SK-N-SH (cell line): ENCODE data around the gene CLIC2. TPM values are rescaled to one million over a fixed set of nuclear protein-coding genes. Genes with fewer than 3 reads are reported as not detected.

ENCODE experiments used
- CTCF ChIA-PET: fragments of 300-600, 350-600 bp; formaldehyde crosslinking; extraction: SDS; loops from one replicate; lab custom pipeline; 2021; lab: Yijun Ruan, JAX
- POLR2A ChIA-PET: fragments of 350-600 bp; sonication (Branson Sonifier 250); formaldehyde crosslinking; extraction: SDS; loops from one replicate; lab custom pipeline; 2020; ENCODE audit warnings: antibody characterized with exemption, inconsistent platforms; lab: Yijun Ruan, JAX
- DNase-seq: peaks from one replicate; pipeline ENCODE4 v3.0.0; 2012
- H2AFZ ChIP-seq: fragments of 200-600 bp; sonication (generic); 2 replicates; pipeline ENCODE4 v1.8.1; 2016; ENCODE audit warnings: antibody characterized with exemption, mild to moderate bottlenecking, low read depth
- H3F3A ChIP-seq: fragments of 200-600 bp; sonication (generic); replicated peaks from 2 replicates; pipeline ENCODE3; 2016; ENCODE audit warnings: antibody characterized with exemption, mild to moderate bottlenecking; ENCODE audit not compliant: insufficient read depth
- H3K27ac ChIP-seq, 2 experiments: fragments of 200-500 bp in 1 of 2; fragments of 200-600 bp in 1 of 2; sonication (Bioruptor generic) in 1 of 2; sonication (generic), shearing (Covaris generic) in 1 of 2; 2 replicates each; pipeline versions ENCODE4 v1.5.1 to v1.6.1; 2014 to 2016; ENCODE audit warnings: low read depth in 2 of 2, inconsistent platforms in 1 of 2, low read length in 1 of 2, mild to moderate bottlenecking in 1 of 2, mixed read lengths in 1 of 2
- H3K27me3 ChIP-seq: fragments of 200-600 bp; sonication (generic), shearing (Covaris generic); 2 replicates; pipeline ENCODE4 v1.6.1; 2016; ENCODE audit warnings: mixed run types; ENCODE audit not compliant: insufficient read depth
- H3K36me3 ChIP-seq, 2 experiments: fragments of 200-500 bp in 1 of 2; fragments of 200-600 bp in 1 of 2; sonication (Bioruptor generic) in 1 of 2; sonication (generic) in 1 of 2; replicated peaks in 1 of 2; 2 replicates each; pipeline versions ENCODE3 to v1.5.1; 2014 to 2016; ENCODE audit warnings: low read length in 1 of 2, mild to moderate bottlenecking in 1 of 2; ENCODE audit not compliant: insufficient read depth in 2 of 2, control insufficient read depth in 1 of 2
- H3K4me1 ChIP-seq, 2 experiments: fragments of 200-500 bp in 1 of 2; fragments of 200-600 bp in 1 of 2; sonication (Bioruptor generic) in 1 of 2; sonication (generic), shearing (Covaris generic) in 1 of 2; 2 replicates each; pipeline versions ENCODE4 v1.5.1 to v1.6.1; 2014 to 2016; ENCODE audit warnings: low read depth in 1 of 2, low read length in 1 of 2, mixed run types in 1 of 2; ENCODE audit not compliant: insufficient read depth in 2 of 2, control insufficient read depth in 1 of 2
- H3K4me2 ChIP-seq: fragments of 200-600 bp; sonication (generic), shearing (Covaris generic); 2 replicates; pipeline ENCODE4 v1.6.1; 2017; ENCODE audit warnings: mixed run types
- H3K4me3 ChIP-seq, 2 experiments: fragments of 200-500 bp in 1 of 2; fragments of 200-600 bp in 1 of 2; sonication (Bioruptor generic) in 1 of 2; sonication (generic), shearing (Covaris generic) in 1 of 2; 2 replicates each; pipeline versions ENCODE4 v1.5.1 to v1.8.1; 2014 to 2016; ENCODE audit warnings: low read depth in 2 of 2, inconsistent platforms in 1 of 2, low read length in 1 of 2, mild to moderate bottlenecking in 1 of 2, mixed read lengths in 1 of 2, moderate library complexity in 1 of 2
- H3K79me2 ChIP-seq: fragments of 200-600 bp; sonication (generic); 2 replicates; pipeline ENCODE4 v1.8.1; 2017; ENCODE audit warnings: mild to moderate bottlenecking; ENCODE audit not compliant: insufficient read depth
- H3K9ac ChIP-seq: fragments of 200-600 bp; sonication (generic); 2 replicates; pipeline ENCODE4 v1.6.1; 2017; ENCODE audit warnings: mixed run types
- H3K9me2 ChIP-seq: fragments of 200-600 bp; sonication (generic); 2 replicates; pipeline ENCODE4 v1.6.1; 2017; ENCODE audit warnings: mixed run types
- H3K9me3 ChIP-seq: fragments of 200-600 bp; sonication (generic); 2 replicates; pipeline ENCODE4 v1.6.1; 2017; ENCODE audit warnings: mixed run types, mild to moderate bottlenecking, moderate library complexity
- H4K20me1 ChIP-seq: fragments of 200-600 bp; sonication (generic); 2 replicates; pipeline ENCODE4 v1.6.1; 2017; ENCODE audit warnings: mild to moderate bottlenecking, mixed run types; ENCODE audit not compliant: insufficient read depth
- CTCF ChIP-seq: fragments of 200-600 bp; sonication (generic); IDR thresholded peaks from 2 replicates; pipeline ENCODE4 v1.6.1; 2017; ENCODE audit warnings: antibody characterized with exemption, mild to moderate bottlenecking, moderate library complexity
- EP300 ChIP-seq, 2 experiments: IDR thresholded peaks; 2 replicates each; pipeline versions ENCODE4 v1.4.0 to v1.6.1; 2012; ENCODE audit warnings: borderline replicate concordance in 1 of 2, low read depth in 1 of 2, low read length in 1 of 2
- FOXM1 ChIP-seq: IDR thresholded peaks from 2 replicates; pipeline ENCODE4 v1.4.0; 2012; ENCODE audit warnings: low read depth, mild to moderate bottlenecking
- GABPA ChIP-seq: IDR thresholded peaks from 2 replicates; pipeline ENCODE4 v1.4.0; 2012; ENCODE audit warnings: low read depth, mild to moderate bottlenecking
- MAX ChIP-seq: IDR thresholded peaks from 2 replicates; pipeline ENCODE4 v1.4.0; 2012; ENCODE audit warnings: low read depth
- MEF2A ChIP-seq: IDR thresholded peaks from 2 replicates; pipeline ENCODE4 v1.4.0; 2012; ENCODE audit warnings: low read depth, borderline replicate concordance
- NFIC ChIP-seq: IDR thresholded peaks from 2 replicates; pipeline ENCODE4 v1.4.0; 2012; ENCODE audit warnings: borderline replicate concordance
- NRF1 ChIP-seq: IDR thresholded peaks from 2 replicates; pipeline ENCODE4 v1.6.1; 2012; ENCODE audit warnings: low read depth, mild to moderate bottlenecking, low read length
- RCOR1 ChIP-seq: fragments of 150-350 bp; IDR thresholded peaks from 2 replicates; pipeline ENCODE4 v1.6.1; 2017; ENCODE audit warnings: antibody characterized with exemption, low read length
- RXRA ChIP-seq: IDR thresholded peaks from 2 replicates; pipeline ENCODE4 v1.4.0; 2012; ENCODE audit warnings: low read depth, mild to moderate bottlenecking, borderline replicate concordance
- SMC3 ChIP-seq: IDR thresholded peaks from 2 replicates; pipeline ENCODE4 v1.6.1; 2012; ENCODE audit warnings: low read depth, low read length, improper control_type of control experiment
- TAF1 ChIP-seq: IDR thresholded peaks from 2 replicates; pipeline ENCODE4 v1.6.1; 2012; ENCODE audit warnings: low read depth, mild to moderate bottlenecking, low read length, moderate library complexity, borderline replicate concordance
- TCF12 ChIP-seq: IDR thresholded peaks from 2 replicates; pipeline ENCODE4 v1.4.0; 2012
- TEAD4 ChIP-seq: IDR thresholded peaks from 2 replicates; pipeline ENCODE4 v1.4.0; 2012; ENCODE audit warnings: mild to moderate bottlenecking, borderline replicate concordance; ENCODE audit not compliant: insufficient read depth
- USF2 ChIP-seq: fragments of 150-350 bp; IDR thresholded peaks from 2 replicates; pipeline ENCODE4 v1.6.1; 2017; ENCODE audit warnings: antibody characterized with exemption, low read length, low read depth, borderline replicate concordance
- YY1 ChIP-seq: IDR thresholded peaks from 2 replicates; pipeline ENCODE4 v1.4.0; 2012; ENCODE audit warnings: low read depth, mild to moderate bottlenecking
- polyA plus RNA-seq, 3 experiments: library from polyadenylated mRNA; depleted of rRNA; stranded (reverse); fragments of >200 nt; gene quantifications; 2 replicates each; pipeline ENCODE4 v1.2.3, GENCODE V29; 2012
- TF ChIP-seq, protein P1 (sequence below): IDR thresholded peaks from 2 replicates; pipeline ENCODE4 v1.4.0; 2012; ENCODE audit warnings: low read depth, borderline replicate concordance
- TF ChIP-seq, protein P2 (sequence below): fragments of 150-350 bp; IDR thresholded peaks from 2 replicates; pipeline ENCODE4 v1.6.1; 2016; ENCODE audit warnings: mild to moderate bottlenecking, low read depth, low read length

The CLIC2 gene
- polyA plus RNA-seq, 1 of the 3 experiments (the other 2 are of a cell fraction): 0.03 TPM

- TF ChIP-seq YY1 (no peak), GABPA (no peak), EP300 (IDR thresholded peaks at IDR 0.05; ENCODE audit: borderline replicate concordance in 1 of 2, low read depth in 1 of 2, low read length in 1 of 2) (no peak), SMC3 (no peak)
These were observed 96.7 kb downstream of the CLIC2 start (continued) for GRCh38 chrX:155237719-155238118.

DNA sequence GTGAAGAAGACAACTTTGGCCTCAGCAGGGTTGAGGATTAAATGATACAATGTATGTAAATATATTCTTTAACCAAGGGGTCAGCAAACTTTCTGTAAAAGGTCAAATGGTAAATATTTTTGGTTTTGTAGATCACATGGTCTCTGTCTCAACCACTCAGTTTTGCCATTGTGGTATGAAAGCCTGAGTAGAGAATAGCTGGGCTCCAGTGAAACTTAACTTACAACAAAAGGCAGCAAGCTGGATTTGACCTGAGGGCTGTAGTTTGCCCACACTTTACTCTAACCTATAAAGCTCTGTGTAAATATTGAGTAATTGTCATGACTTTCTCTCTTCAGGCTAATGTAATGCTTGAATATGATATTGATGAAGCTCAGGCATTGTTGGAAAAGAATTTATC is 98.5 kb downstream of the CLIC2 start:
- no peak overlapping the region for H3K27ac ChIP-seq
- no peak for TF ChIP-seq MAX
- TF ChIP-seq MEF2A: no peak
- TF ChIP-seq, protein P1, sequence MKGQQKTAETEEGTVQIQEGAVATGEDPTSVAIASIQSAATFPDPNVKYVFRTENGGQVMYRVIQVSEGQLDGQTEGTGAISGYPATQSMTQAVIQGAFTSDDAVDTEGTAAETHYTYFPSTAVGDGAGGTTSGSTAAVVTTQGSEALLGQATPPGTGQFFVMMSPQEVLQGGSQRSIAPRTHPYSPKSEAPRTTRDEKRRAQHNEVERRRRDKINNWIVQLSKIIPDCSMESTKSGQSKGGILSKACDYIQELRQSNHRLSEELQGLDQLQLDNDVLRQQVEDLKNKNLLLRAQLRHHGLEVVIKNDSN: no peak
- TF ChIP-seq FOXM1: no peak
- TF ChIP-seq RXRA: no peak
- TF ChIP-seq, protein P2, sequence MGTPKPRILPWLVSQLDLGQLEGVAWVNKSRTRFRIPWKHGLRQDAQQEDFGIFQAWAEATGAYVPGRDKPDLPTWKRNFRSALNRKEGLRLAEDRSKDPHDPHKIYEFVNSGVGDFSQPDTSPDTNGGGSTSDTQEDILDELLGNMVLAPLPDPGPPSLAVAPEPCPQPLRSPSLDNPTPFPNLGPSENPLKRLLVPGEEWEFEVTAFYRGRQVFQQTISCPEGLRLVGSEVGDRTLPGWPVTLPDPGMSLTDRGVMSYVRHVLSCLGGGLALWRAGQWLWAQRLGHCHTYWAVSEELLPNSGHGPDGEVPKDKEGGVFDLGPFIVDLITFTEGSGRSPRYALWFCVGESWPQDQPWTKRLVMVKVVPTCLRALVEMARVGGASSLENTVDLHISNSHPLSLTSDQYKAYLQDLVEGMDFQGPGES: no peak
- no peak for TF ChIP-seq USF2
- no peak for TF ChIP-seq NFIC
- no peak for TF ChIP-seq TAF1
- no peak for TF ChIP-seq TEAD4
- no peak for TF ChIP-seq TCF12
- no peak for TF ChIP-seq NRF1
- TF ChIP-seq SMC3: no peak
- TF ChIP-seq RCOR1: no peak
- TF ChIP-seq CTCF: no peak
- no peaks in the 10 kb centered on the region for H3F3A ChIP-seq
- ChIA-PET POLR2A (no interaction called here), CTCF (interaction anchor here (0.9 to 1.0 kb wide), 2 partner anchors 10 to 15 kb away, joined by 3 read pairs; no protein-coding TSS in a partner anchor)
- H3K9me3 ChIP-seq: no peaks in the 10 kb centered on the region
- H3K4me3 ChIP-seq: no peak overlapping the region
- H3K4me1 ChIP-seq: no peaks in the 10 kb centered on the region
- no peak overlapping the region for H2AFZ ChIP-seq
- peaks cover 9% of the 10 kb centered on the region; the same call in 1 of the 2 replicates for H3K79me2 ChIP-seq
- no peak overlapping the region for H3K4me2 ChIP-seq
- H4K20me1 ChIP-seq: no peaks in the 10 kb centered on the region
- no peaks in the 10 kb centered on the region for H3K9me2 ChIP-seq
- no peak overlapping the region for H3K9ac ChIP-seq
- no peaks in the 10 kb centered on the region for H3K27me3 ChIP-seq
- peaks cover 18 to 38% of the 10 kb centered on the region in 2 experiments for H3K36me3 ChIP-seq
- no peak for DNase-seq
